HUDEP-2 (cell line): ENCODE data around the gene POTEI.
"Not testable (repeated sequence)": the region's sequence is repeated elsewhere in the genome, so short reads cannot be mapped to it uniquely, and the experiment has no call there.

Source experiments
- DNase-seq, 76 experiments: peaks; one replicate each; lab custom pipeline; 2025; ENCODE audit not compliant: unreplicated experiment in 76 of 76; lab: John Stamatoyannopoulos, UW

Gene POTEI

DNA sequence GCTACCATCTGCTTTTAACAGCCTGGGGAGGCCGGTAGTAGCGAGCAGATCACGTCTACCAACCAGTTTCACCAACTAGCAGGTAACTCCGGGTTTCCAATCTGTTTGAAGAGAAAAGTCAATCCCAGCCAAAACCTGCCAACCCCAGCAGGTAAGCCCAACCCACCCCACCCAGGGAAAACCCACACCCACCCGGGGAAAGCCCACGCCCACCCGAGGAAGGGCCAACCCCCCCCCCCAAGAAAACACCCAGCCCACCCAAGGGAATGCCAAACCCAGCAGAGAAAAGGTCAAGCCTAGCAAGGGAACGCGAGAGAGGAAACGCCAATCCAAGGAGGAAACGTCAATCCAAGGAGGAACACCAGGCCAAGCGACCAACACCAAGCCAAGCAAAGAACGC, at the start of gene POTEI:
Gene POTEI (minus strand): TSS at position 101 of the 400 bp plus-strand sequence. CDS start 93 bp downstream, at position 8.
- DNase-seq: not testable (repeated sequence)

DNA sequence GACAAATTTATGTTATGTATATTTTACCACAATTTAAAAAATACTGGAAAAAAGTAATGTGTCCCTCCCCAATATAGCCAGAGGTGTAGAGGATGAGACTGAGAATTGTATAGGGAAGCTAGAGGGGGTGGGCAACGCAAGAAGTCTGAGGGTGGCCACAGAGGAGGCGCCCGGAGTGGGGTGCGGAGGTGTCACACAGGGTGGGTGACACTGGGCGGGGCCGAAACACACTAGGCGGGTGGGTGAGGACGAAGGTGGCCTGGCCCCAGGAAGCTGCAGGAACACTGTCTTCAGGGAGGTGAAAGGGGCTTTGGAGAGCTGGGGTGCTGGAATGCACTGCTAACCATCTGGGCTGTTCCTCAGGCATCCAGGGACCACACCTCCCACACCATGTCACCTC, 47.3 kb upstream of the POTEI start:
- DNase-seq: not testable (repeated sequence)

DNA sequence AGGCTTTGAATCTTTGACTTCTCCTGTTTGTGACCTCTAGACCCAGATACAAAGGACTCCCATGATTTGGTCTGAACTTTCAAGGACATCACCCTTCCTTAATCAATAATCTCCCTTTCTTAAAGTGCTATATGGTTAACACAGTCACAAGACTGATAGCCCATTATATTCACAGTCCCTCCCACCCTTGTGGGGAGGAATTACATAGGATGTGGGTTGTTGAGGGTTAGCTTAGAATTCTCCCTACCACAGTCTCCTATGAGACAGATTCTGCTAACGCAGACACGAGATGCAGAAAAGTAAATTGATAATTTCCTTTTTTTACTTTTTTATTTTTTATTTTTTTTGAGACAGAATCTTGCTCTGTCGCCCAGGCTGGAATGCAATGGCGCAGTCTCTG, 45.0 kb upstream of the POTEI start:
- DNase-seq: not testable (repeated sequence)

DNA sequence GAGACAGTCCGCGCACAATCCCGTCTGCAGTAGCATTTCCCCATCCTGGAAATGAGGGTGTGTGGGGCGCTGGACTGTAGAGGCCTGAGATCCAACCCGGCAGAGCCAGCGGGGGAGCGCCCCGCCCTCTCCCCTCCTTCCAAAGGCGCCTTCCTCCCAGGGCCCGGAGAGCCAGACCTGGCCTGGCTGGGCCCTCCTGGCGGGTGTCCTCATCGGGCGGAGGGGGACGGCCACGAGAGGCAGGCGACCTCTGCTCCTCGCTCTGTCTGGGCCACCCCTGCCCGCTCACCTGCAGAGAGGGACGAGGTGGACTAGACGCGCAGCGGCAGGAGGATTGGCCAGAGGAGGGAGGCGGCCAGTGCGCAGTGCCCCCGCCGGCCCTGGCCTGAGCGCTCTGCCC, 40.3 kb upstream of the POTEI start:
- not testable (repeated sequence) for DNase-seq

GRCh38 chr2:130548418-130548817, 39.3 kb upstream of the POTEI start:
- not testable (repeated sequence) for DNase-seq

DNA sequence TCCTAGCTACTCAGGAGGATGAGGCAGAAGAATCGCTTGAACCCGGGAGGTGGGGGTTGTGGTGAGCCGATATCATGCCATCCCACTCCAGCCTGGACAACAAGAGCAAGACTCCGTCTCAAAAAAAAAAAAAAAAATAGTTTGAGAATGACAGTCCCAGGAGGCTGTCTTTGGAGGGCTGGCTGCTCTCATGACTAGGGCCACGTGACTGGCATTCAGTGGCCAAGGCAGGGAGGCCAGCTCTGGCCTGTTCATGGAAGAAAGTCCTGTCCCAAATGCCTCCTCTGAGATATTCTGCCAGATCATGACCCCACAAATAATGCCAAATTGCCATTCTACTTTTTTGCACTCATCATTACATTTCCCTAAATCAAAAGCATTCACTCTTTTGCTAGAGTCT, 35.9 kb upstream of the POTEI start:
- DNase-seq: not testable (repeated sequence)

- not testable (repeated sequence) for DNase-seq
These were observed 34.8 kb upstream of the POTEI start for GRCh38 chr2:130543785-130544528.

- DNase-seq: not testable (repeated sequence)
These were observed 33.7 kb upstream of the POTEI start for GRCh38 chr2:130542789-130543188.

DNA sequence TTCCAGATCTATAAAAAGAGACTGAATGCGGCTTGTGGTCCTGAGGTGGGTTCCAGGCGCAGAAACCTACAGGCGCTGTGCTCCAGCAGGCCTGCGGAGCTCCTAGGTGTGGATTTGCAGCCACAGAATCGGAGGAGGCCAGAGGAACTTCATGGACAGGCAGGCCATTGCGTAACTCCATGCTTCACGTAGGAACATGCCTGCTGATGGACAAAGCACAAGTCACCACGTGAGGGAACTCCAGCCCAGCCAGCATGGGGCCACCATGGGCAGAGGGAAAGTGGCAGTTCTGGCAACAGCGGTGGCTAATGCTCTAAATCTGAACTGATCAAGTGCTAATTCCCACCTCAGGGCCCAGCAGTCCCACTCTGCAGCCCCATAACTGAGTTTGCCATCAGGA, 29.1 kb upstream of the POTEI start:
- DNase-seq: not testable (repeated sequence)

- DNase-seq: not testable (repeated sequence)
These were observed 27.5 kb upstream of the POTEI start for GRCh38 chr2:130536654-130537053.

DNA sequence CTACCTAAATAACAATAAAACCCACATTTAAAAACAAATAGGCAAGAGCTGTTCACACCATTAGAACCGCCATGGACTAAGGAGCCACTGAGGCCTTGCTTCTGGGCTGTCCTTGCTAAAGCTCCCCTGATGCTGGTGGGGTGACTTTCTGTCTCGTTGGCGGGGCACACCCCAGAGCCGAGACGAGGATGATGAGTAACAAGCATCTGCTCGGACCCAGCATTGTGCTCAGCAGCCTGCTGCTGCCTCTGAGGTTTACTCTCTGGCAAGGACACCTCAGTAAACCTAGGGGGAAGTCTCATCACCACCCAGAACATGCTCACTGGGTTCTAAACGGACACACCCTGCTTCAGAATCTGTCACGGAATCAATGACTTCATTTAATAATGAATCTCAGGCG, 22.5 kb upstream of the POTEI start:
- not testable (repeated sequence) for DNase-seq

DNA sequence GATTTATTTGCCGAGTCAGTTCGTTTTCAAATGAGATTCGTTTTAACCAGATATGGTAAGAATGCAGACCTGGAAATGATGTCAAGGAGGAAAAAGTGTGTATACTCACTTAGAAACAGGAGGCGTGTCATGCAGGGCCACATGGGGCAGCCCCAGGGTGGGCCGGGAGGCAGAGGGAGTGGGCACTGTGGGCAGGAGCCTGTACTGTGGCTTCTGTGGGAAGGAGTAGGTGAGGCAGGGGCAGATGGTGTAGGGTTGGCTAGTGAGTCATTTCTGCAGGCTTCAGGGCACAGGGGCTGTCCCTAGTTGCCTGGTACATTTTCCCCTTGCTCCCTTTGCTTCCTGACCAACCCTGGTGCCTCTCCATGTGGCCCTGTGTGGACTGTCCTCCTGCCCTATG, 22.1 kb upstream of the POTEI start:
- DNase-seq: not testable (repeated sequence)

DNA sequence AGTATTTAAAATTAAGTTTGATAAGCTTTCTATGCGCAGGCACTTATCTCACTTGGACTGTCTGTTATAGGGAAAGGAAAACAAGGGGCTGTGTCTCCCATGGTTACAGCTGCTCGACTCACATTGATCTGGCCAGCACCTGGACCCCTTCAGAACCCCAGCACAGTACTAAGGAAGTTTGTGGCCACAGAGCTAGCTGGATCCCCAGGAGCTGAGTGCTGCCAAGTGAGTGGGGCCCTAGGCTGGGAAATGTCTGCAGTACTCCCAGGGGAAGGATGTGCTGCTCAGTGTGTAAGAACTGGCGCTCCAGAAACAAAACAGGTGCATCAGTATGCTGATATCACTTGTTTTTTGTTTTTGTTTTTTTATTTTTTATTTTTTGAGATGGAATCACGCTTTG, 21.1 kb upstream of the POTEI start:
- not testable (repeated sequence) for DNase-seq

DNA sequence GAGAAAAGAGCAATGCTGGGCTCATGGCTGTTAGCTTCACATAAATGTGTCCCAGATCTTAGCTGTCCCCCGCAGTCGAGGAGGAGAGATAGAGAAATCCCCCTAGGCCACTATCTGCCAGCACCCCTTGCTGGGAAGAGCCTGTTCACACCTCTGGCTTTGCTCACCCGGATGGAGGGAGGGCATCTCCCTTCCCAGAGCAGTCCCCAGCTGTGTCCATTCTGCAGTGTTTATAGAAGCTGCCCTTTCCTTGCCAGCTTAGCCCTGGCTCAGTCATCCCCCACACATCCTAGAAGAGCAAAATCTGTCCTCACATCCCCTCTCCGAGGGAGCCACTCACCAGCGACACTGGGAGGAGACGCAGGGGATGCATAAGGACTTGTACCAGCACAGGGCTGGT, 20.4 kb upstream of the POTEI start:
- not testable (repeated sequence) for DNase-seq

DNA sequence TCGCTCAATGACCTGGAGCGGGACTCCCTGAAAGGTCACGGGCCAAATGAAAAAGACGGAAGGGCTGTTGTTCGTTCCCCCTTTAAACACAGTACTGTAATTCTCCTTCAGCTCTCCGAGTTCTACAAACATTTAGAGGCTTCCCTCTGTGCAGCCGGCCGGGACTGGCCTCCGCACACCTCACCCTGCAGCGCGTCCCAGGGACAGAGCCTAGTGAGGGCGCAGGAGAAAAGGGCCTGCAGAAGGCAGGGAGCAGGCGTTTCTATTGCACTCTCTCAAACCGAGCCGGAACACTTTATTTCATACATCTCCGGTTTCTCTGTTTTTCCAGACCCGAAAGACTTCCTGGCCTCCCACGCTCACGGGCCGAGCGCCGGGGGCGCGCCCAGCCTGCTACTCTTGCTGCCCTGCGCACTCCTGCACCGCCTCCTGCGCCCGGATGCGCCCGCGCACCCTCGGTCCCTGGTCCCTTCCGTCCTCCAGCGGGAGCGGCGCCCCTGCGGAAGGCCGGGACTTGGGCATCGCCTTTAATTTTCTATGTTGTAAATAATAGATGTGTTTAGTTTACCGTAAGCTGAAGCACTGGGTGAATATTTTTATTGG, 18.3 kb upstream of the POTEI start:
- DNase-seq: not testable (repeated sequence)

- not testable (repeated sequence) for DNase-seq
These were observed 13.3 kb upstream of the POTEI start for GRCh38 chr2:130522390-130522789.

- DNase-seq: not testable (repeated sequence)
These were observed 11.9 kb upstream of the POTEI start, which contains the start of gene CFC1B for GRCh38 chr2:130520992-130521391. Gene CFC1B, plus strand, starts transcription at chr2:130521222. Its CDS starts 263 bp downstream, at chr2:130521485.

GRCh38 chr2:130518516-130519106, 9.5 kb upstream of the POTEI start:
- not testable (repeated sequence) for DNase-seq

GRCh38 chr2:130511747-130512451, 2.8 kb upstream of the POTEI start:
- DNase-seq: not testable (repeated sequence)

DNA sequence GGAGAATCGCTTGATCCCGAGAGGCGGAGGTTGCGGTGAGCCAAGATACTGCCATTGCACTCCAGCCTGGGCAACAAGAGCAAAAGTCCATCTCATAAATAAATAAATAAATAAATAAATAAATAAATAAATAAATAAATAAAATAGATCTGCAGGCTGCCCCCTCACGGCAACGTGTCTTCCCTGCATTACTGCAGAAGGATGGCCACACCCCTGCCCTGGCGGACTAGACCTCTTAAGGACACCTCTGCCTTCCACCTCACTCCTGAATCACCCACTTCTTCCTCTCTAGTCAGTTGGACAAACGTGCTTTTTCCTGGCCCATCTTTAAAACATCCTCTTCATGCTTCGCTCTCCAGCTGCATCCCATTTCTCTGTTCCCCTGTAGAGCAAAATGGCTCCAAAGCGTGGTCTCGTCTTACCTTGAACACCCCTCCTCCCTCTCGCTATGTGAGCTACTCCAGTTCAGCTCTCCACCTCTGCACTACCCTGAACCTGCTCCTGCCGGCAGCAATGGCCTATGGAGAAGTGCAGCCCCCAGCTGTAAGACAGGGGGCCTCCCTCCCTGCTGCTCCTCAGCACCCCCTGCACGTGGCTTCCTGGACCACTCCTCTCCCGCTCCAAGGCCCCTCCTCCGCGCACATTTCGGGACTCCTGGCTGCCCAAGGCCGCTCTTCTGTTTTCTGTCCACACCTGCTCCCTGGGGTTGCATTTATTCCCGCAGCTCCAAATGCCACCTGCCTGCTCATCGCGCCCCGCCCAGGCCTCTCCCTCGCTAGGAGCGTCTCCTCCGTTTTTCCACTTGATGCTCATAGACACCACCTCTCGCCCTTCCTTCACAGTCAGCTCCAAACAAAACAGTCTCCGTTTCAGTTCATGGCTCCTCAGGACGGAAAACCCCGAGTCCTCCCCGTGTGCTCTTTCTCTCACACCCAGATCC, 1.9 kb upstream of the POTEI start:
- DNase-seq: not testable (repeated sequence)
